ENCODE results near the gene RAG1. TPM values are rescaled to one million over a fixed set of nuclear protein-coding genes. Genes with fewer than 3 reads are reported as not detected.

The RAG1 gene
- total RNA-seq, 2 donors from 2014 or later, result 0.16 to 0.27 TPM

DNA sequence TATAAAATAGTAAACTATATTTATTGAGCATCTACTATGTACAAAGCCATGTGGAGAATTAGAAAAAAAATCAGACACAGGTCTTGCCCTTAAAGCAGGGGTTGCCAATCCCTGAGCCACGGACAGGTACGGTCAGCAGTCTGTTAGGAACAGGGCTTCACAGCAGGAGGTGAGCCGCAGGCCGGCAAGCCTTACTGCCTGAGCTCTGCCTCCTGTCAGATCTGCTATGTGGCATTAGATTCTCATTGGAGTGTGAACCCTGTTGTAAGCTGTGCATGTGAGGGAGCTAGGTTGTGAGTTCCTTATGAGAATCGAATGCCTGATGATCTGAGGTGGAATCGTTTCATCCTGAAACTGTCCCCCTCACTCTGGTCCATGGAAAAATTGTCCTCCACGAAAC lies 32.4 kb downstream of the RAG1 start:
- Mint-ChIP-seq H3K27me3 (peaks cover 18% of the 10 kb centered on the region), H3K27ac (no peak overlapping the region), H3K4me3 (no peak overlapping the region), H3K4me1 (no peaks in the 10 kb centered on the region), H3K36me3 (ENCODE audit: low read depth) (peaks cover 3% of the 10 kb centered on the region)
- no peak for DNase-seq
- no peak for ATAC-seq
- no peaks in the 10 kb centered on the region for H3K9me3 ChIP-seq (ENCODE audit: control insufficient read depth, low read length, poor library complexity, severe bottlenecking)

DNA sequence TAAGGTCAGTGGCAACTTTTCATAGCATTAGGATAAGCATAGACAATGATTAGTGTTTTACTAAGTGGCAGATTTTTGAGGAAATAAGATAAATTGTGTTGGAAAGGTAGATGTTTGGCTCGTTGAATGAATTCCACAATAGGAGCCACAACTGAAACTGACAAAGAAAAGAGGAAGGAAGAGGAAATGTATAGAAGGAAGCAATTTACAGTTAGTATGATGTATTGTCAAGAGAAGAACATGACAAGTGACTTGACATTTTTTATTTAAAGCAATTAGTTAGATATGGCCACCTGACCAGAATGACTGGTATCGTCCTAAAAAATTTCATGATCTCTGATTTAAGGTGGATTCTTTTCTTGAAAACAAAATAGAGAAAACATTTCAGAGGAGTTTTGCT lies 33.3 kb downstream of the RAG1 start:
- no peak overlapping the region for H3K4me3 Mint-ChIP-seq
- DNase-seq (no peak), ATAC-seq (no peak)
- no peak overlapping the region for H3K27ac Mint-ChIP-seq
- H3K27me3 Mint-ChIP-seq, result peaks cover 18% of the 10 kb centered on the region
- H3K9me3 ChIP-seq (ENCODE audit: control insufficient read depth, low read length, poor library complexity, severe bottlenecking), result no peaks in the 10 kb centered on the region
- H3K36me3 Mint-ChIP-seq (ENCODE audit: low read depth), result peaks cover 3% of the 10 kb centered on the region
- no peaks in the 10 kb centered on the region for H3K4me1 Mint-ChIP-seq

DNA sequence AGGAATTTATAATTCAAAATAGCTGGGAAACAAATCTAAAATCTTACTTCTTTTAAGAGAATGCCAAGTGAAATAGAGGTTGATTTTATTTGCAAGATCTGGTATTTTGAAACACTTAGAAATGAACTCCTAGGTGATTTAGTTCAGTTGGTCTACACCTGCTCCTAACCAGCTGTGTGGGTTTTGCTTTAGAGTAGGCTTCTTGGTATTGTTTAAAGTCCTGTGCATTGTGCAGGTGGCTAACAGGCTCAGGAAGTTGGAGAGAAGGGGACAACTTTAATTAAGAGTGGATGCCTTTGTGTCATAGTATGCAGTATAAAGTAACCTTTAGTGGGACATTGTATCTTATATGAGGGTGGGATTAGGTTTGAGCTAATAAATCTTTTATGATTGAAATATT lies 34.3 kb downstream of the RAG1 start:
- no peaks in the 10 kb centered on the region for H3K4me1 Mint-ChIP-seq
- peaks cover 3% of the 10 kb centered on the region for H3K36me3 Mint-ChIP-seq (ENCODE audit: low read depth)
- peaks cover 18% of the 10 kb centered on the region for H3K27me3 Mint-ChIP-seq
- no peaks in the 10 kb centered on the region for H3K9me3 ChIP-seq (ENCODE audit: control insufficient read depth, low read length, poor library complexity, severe bottlenecking)
- H3K27ac Mint-ChIP-seq, result no peak overlapping the region
- DNase-seq (no peak), ATAC-seq (no peak)
- no peak overlapping the region for H3K4me3 Mint-ChIP-seq

DNA sequence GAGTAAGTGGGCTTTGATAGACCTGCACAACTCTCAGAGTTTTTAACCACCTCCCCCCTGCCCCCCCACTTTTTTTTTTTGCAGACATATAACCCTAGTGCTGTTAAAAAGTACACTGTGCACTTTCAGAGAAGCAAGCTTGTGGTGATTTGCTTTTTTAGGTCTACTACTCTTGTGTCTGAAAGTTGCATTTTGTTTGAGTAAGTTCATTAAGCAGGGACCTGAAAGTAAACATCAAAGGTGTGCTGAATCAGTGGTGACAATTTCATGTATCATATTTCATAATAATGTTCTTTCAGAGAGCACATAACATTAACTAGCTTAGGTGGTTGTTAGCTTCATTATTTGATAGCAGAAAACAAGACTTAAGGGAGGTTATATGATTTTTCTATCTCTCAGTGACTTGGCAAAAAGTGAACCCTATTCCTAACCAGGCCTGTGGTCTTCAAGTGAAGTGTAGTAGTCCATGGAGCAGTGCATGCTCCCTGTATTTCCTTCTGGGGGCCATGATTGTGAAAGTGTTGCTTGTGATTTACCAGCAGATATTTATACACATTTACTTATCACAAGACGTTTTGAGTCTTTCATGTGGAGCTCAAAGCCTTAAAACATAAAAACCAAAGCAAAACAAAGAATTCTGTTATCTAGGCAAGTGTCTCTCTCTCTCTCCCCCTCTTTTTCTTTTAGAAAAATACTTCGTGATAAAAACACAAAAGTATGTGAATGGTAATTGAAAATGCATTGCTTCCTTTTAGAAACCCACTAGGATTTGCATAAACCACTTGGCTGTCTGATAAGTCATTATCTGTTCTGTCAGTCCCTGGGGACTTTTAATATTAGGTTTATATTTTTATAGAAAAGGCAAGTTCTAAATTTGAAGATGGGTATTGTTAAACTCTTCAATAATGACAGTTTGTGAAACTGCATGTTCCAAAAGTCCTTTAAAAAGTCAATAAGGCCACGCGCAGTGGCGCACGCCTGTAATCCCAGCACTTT lies 37.7 kb downstream of the RAG1 start:
- DNase-seq (no peak), ATAC-seq (no peak)
- Mint-ChIP-seq H3K4me1 (no peaks in the 10 kb centered on the region), H3K36me3 (ENCODE audit: low read depth) (peaks cover 3% of the 10 kb centered on the region), H3K4me3 (no peak overlapping the region), H3K27ac (no peak overlapping the region), H3K27me3 (peaks cover 15% of the 10 kb centered on the region)
- no peaks in the 10 kb centered on the region for H3K9me3 ChIP-seq (ENCODE audit: control insufficient read depth, low read length, poor library complexity, severe bottlenecking)

GRCh38 chr11:36608491-36609199 lies 40.8 kb downstream of the RAG1 start:
- H3K4me3 Mint-ChIP-seq, result no peak overlapping the region
- no peak overlapping the region for H3K27ac Mint-ChIP-seq
- H3K27me3 Mint-ChIP-seq, result peaks cover 5% of the 10 kb centered on the region
- no peaks in the 10 kb centered on the region for H3K9me3 ChIP-seq (ENCODE audit: control insufficient read depth, low read length, poor library complexity, severe bottlenecking)
- peaks cover 4% of the 10 kb centered on the region for H3K4me1 Mint-ChIP-seq
- H3K36me3 Mint-ChIP-seq (ENCODE audit: low read depth), result peaks cover 3% of the 10 kb centered on the region
- ATAC-seq (no peak), DNase-seq (no peak)

GRCh38 chr11:36609383-36609782 lies 41.6 kb downstream of the RAG1 start:
- DNase-seq (no peak), ATAC-seq (no peak)
- no peak overlapping the region for H3K4me3 Mint-ChIP-seq
- H3K36me3 Mint-ChIP-seq (ENCODE audit: low read depth), result peaks cover 3% of the 10 kb centered on the region
- H3K4me1 Mint-ChIP-seq, result peaks cover 4% of the 10 kb centered on the region
- peaks cover 5% of the 10 kb centered on the region for H3K27me3 Mint-ChIP-seq
- H3K9me3 ChIP-seq (ENCODE audit: control insufficient read depth, low read length, poor library complexity, severe bottlenecking), result no peaks in the 10 kb centered on the region
- no peak overlapping the region for H3K27ac Mint-ChIP-seq

DNA sequence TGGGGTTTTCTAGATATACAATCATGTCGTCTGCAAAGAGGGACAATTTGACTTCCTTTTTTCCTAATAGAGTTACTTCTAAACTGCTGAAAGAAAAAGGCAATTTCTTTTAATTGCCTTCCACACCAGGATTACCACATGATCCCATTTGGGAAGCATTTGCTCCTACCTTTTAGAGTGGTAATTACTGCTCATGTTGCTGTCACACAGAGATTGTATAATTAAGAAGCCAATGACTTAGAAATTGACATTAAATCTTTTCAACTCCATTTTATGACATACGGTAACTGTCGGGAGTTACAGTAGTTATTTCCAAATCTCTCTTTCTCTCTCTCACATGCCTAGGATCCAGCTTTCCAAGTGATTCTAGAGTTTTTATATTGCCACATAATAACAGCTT lies 48.0 kb downstream of the RAG1 start:
- ATAC-seq (no peak), DNase-seq (no peak)
- H3K36me3 Mint-ChIP-seq (ENCODE audit: low read depth), result peaks cover 9% of the 10 kb centered on the region
- no peaks in the 10 kb centered on the region for H3K9me3 ChIP-seq (ENCODE audit: control insufficient read depth, low read length, poor library complexity, severe bottlenecking)
- H3K4me1 Mint-ChIP-seq, result peaks cover 11% of the 10 kb centered on the region
- no peak overlapping the region for H3K27ac Mint-ChIP-seq
- peaks cover 20% of the 10 kb centered on the region for H3K27me3 Mint-ChIP-seq
- no peak overlapping the region for H3K4me3 Mint-ChIP-seq

DNA sequence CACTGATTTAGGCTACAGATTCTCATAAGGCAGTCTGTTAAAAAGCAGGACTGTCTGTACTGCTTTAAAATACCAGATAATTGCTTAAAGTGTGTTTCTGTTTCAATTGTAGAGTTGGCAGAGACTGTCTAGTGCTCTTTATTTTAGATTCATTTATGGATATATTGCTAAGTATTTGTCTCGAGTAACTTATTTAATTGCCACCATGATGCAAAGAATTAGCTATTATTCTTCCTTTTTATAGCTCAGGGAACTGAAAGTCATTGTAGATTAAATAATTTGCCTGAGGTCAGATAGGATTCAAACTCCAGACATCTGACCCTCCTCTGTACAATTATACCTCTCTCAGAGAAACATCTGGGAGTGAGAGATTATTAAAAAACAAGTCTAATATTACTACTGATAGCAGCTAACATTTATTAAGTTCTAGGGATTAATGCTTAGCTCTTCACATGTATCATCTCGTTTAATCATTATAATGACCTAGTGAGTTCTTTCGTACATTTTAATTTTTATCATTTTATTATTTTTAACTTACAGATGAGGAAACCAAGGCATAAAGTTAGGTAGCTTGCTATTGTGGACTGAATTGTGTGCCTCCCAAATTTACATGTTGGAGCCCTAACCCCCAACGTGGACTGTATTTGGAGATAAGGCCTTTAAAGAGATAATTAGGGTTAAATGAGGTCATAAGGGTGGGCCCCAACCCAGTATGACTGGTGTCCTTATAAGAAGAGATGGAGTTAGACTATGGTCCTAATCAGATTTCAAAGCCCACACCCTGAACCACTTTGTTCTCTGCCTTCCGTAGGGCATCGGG lies 49.9 kb downstream of the RAG1 start:
- H3K9me3 ChIP-seq (ENCODE audit: control insufficient read depth, low read length, poor library complexity, severe bottlenecking), result no peaks in the 10 kb centered on the region
- no peak overlapping the region for H3K4me3 Mint-ChIP-seq
- ATAC-seq (no peak), DNase-seq (no peak)
- peaks cover 7% of the 10 kb centered on the region for H3K4me1 Mint-ChIP-seq
- peaks cover 6% of the 10 kb centered on the region for H3K36me3 Mint-ChIP-seq (ENCODE audit: low read depth)
- H3K27me3 Mint-ChIP-seq, result peaks cover 16% of the 10 kb centered on the region
- H3K27ac Mint-ChIP-seq, result no peak overlapping the region

GRCh38 chr11:36618363-36619047 lies 50.7 kb downstream of the RAG1 start:
- peaks cover 6% of the 10 kb centered on the region for H3K36me3 Mint-ChIP-seq (ENCODE audit: low read depth)
- H3K9me3 ChIP-seq (ENCODE audit: control insufficient read depth, low read length, poor library complexity, severe bottlenecking), result no peaks in the 10 kb centered on the region
- no peak for DNase-seq
- H3K4me3 Mint-ChIP-seq, result no peak overlapping the region
- peaks cover 16% of the 10 kb centered on the region for H3K27me3 Mint-ChIP-seq
- ATAC-seq, result no peak
- H3K27ac Mint-ChIP-seq, result no peak overlapping the region
- peaks cover 7% of the 10 kb centered on the region for H3K4me1 Mint-ChIP-seq

DNA sequence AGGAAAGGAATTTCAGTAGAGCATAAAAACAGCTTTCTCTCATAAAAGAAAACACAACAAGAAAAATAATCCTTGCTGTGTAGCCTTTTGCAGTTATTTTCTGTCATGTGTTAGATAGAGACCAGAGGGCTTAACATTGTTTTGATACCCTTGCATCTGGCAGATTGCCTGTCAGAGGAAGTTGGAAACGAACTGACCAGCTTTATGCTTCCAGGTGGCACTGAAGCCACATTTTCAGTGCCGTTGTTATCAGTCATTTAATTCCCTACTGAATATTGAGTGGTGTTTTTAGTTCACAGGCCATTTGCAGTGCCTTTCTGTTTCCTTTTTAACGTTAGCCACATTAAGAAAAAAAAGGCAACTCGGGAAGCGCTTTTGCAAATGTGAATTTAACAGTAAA lies 51.7 kb downstream of the RAG1 start:
- Mint-ChIP-seq H3K36me3 (ENCODE audit: low read depth) (peaks cover 6% of the 10 kb centered on the region), H3K27ac (no peak overlapping the region), H3K27me3 (peaks cover 16% of the 10 kb centered on the region), H3K4me3 (no peak overlapping the region), H3K4me1 (peaks cover 8% of the 10 kb centered on the region)
- DNase-seq (no peak), ATAC-seq (no peak)
- H3K9me3 ChIP-seq (ENCODE audit: control insufficient read depth, low read length, poor library complexity, severe bottlenecking), result no peaks in the 10 kb centered on the region

DNA sequence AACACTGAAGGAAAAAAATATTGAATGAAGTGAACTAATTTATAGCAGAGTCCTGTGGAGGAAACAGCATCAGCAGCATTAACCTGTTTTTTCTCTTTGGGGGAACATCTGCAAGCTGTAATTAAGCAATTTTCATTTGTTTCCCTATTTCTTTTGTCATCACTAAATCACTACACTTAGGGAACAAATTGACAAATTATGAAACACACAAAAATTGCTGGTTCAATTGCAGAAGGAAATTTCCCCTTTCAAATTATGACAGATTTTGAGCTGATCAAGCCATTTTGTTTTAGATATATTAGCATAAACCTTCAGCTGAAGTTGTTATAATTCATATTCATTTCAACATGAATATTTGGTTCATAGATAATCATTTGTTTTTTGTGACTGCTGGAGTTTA lies 52.4 kb downstream of the RAG1 start:
- no peak for ATAC-seq
- no peak overlapping the region for H3K27ac Mint-ChIP-seq
- H3K36me3 Mint-ChIP-seq (ENCODE audit: low read depth), result peaks cover 6% of the 10 kb centered on the region
- DNase-seq, result no peak
- peaks cover 10% of the 10 kb centered on the region for H3K4me1 Mint-ChIP-seq
- H3K27me3 Mint-ChIP-seq, result peaks cover 16% of the 10 kb centered on the region
- H3K4me3 Mint-ChIP-seq, result no peak overlapping the region
- no peaks in the 10 kb centered on the region for H3K9me3 ChIP-seq (ENCODE audit: control insufficient read depth, low read length, poor library complexity, severe bottlenecking)

DNA sequence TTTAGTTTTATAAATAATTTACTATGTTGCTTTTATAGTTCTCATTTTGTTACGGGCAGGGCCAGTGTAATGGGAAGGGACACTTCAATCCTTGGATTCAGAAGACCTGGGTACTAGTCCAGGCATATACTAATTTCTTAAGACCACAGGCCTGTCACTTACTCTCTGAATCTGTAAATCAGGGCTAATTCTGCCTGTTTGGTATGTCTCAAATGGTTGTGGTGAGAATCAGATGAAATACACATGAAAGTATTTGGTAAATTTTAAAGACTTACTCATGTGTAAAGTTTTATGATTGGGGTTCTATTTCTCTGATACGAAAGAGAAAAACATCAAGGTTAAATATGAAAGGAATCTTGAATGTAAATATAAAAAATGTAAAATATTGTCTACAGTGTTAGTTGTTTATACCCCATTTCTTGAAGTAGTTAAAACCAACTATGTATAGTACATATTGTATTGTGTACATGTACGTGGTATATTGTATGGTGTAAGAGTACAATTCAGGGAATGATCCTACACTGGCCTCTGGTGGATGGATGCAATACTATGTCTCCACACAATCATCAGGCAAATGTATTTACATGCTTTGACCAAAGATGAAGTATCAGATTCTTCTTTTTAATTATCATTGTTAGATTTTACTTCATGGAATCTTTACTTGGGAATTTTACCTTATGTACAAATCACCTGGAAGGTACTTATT lies 54.8 kb downstream of the RAG1 start:
- DNase-seq, result no peak
- no peak for ATAC-seq
- Mint-ChIP-seq H3K36me3 (ENCODE audit: low read depth) (peaks cover 9% of the 10 kb centered on the region), H3K4me3 (no peak overlapping the region), H3K27me3 (peaks cover 23% of the 10 kb centered on the region), H3K4me1 (peaks cover 14% of the 10 kb centered on the region), H3K27ac (no peak overlapping the region)
- H3K9me3 ChIP-seq (ENCODE audit: control insufficient read depth, low read length, poor library complexity, severe bottlenecking), result no peaks in the 10 kb centered on the region

All from T-helper 17 cell (primary cell).